PC-9 (cell line): ENCODE data around the gene CRYL1. TPM values are rescaled to one million over a fixed set of nuclear protein-coding genes. Genes with fewer than 3 reads are reported as not detected.

Experiments used
- BruUV-seq: library from RNA; stranded (reverse); fragments of 400-500 nt; replicated peaks from 2 replicates; lab custom pipeline; 2021; lab: Mats Ljungman, UMichigan
- CTCF ChIA-PET: fragments of 300-600 bp; sonication (Branson Sonifier 250); formaldehyde crosslinking; loops from one replicate; lab custom pipeline; 2022; ENCODE audit warnings: antibody characterized with exemption; lab: Charles Lee
- POLR2A ChIA-PET: fragments of 300-600 bp; sonication (Branson Sonifier 250); formaldehyde crosslinking; loops from one replicate; lab custom pipeline; 2022; ENCODE audit warnings: antibody characterized with exemption; ENCODE audit not compliant: unreplicated experiment; lab: Charles Lee
- DNase-seq, 2 experiments: peaks; one replicate each; pipeline versions ENCODE4 v3.0.0 to v3.0.0-alpha.2; 2015 to 2022; ENCODE audit warnings: mixed read lengths in 1 of 2
- H2AFZ ChIP-seq: fragments of 200-600 bp; sonication (generic); 2 replicates; pipeline ENCODE4 v1.8.1; 2017; ENCODE audit warnings: antibody characterized with exemption
- H3F3A ChIP-seq: fragments of 200-600 bp; sonication (generic); 2 replicates; pipeline ENCODE4 v1.8.1; 2017; ENCODE audit warnings: antibody characterized with exemption, mild to moderate bottlenecking, low read depth; ENCODE audit not compliant: insufficient read depth
- H3K27ac ChIP-seq: fragments of 200-600 bp; sonication (generic); 2 replicates; pipeline ENCODE4 v1.6.1; 2016; ENCODE audit warnings: mixed run types
- H3K27me3 ChIP-seq: fragments of 200-600 bp; sonication (generic); 2 replicates; pipeline ENCODE4 v1.6.1; 2016; ENCODE audit warnings: low read depth, mixed run types; ENCODE audit not compliant: insufficient read depth
- H3K36me3 ChIP-seq: fragments of 200-600 bp; sonication (generic); 2 replicates; pipeline ENCODE4 v1.6.1; 2016; ENCODE audit warnings: low read depth, mixed run types
- H3K4me1 ChIP-seq: fragments of 200-600 bp; sonication (generic); replicated peaks from 2 replicates; pipeline ENCODE4 v1.6.1; 2016; ENCODE audit warnings: mixed run types; ENCODE audit not compliant: insufficient read depth
- H3K4me2 ChIP-seq: fragments of 200-600 bp; sonication (generic); 2 replicates; pipeline ENCODE4 v1.6.1; 2017; ENCODE audit warnings: mixed run types
- H3K4me3 ChIP-seq: fragments of 200-600 bp; sonication (generic); 2 replicates; pipeline ENCODE4 v1.6.1; 2016; ENCODE audit warnings: mixed run types
- H3K79me2 ChIP-seq: fragments of 200-600 bp; sonication (generic); 2 replicates; pipeline ENCODE4 v1.6.1; 2017; ENCODE audit warnings: low read depth, mixed run types
- H3K9me2 ChIP-seq: fragments of 200-600 bp; sonication (generic); 2 replicates; pipeline ENCODE4 v1.8.1; 2017; ENCODE audit warnings: mild to moderate bottlenecking; ENCODE audit not compliant: insufficient read depth
- H3K9me3 ChIP-seq: fragments of 200-600 bp; sonication (generic); 2 replicates; pipeline ENCODE4 v1.8.1; 2016; ENCODE audit warnings: low read depth; ENCODE audit not compliant: insufficient read depth
- H4K20me1 ChIP-seq: fragments of 200-600 bp; sonication (generic); 2 replicates; pipeline ENCODE4 v1.8.1; 2017; ENCODE audit not compliant: insufficient read depth
- EZH2 ChIP-seq: fragments of 200-600 bp; sonication (generic); IDR thresholded peaks from 2 replicates; pipeline ENCODE4 v1.8.0; 2017; ENCODE audit warnings: antibody characterized with exemption, low read depth
- intact Hi-C: fragments of 100-400 bp; cut with micrococcal nuclease; formaldehyde crosslinking; loops from one replicate; pipeline ENCODE4 v1.10.0; 2022; ENCODE audit not compliant: unreplicated experiment
- total RNA-seq: library from RNA; stranded (reverse); gene quantifications from 2 replicates; pipeline ENCODE4 v1.2.3, GENCODE V29; 2021
- TF ChIP-seq, protein P1 (sequence below): fragments of 200-600 bp; sonication (generic); conservative IDR thresholded peaks from 2 replicates; pipeline ENCODE4 v1.6.1; 2017; ENCODE audit warnings: mixed run types, antibody characterized with exemption, mild to moderate bottlenecking, moderate library complexity

CRYL1 gene
- total RNA-seq, 1 experiment from 2014 or later: 8.7 TPM

DNA sequence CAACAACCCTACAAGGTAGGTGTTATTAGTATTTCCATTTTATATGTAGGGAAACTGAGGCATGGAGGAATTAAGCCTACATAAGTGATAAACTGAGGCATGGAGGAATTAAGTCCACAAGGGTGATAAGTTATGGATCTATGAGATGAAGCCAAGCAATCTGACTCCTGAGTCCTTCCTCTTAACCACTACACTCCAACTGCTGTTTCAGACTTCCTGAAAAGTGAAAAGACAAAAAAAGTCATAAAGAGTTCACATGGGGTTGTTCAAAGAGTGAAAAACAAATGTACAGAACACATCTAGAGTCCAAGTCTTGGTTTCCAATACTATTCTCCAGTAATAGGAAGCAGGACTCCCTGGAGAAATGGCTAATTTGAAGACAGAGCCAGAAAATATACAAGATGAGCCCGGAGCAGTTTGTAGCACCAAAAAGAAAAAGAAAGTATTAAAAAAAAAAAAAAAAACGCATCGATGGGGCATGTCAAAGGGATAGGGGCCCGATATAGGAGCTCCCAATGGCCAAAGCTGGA lies 12.1 kb downstream of the CRYL1 start:
- ChIA-PET POLR2A (no interaction called here), CTCF (no interaction called here)
- BruUV-seq: no TSS peak

DNA sequence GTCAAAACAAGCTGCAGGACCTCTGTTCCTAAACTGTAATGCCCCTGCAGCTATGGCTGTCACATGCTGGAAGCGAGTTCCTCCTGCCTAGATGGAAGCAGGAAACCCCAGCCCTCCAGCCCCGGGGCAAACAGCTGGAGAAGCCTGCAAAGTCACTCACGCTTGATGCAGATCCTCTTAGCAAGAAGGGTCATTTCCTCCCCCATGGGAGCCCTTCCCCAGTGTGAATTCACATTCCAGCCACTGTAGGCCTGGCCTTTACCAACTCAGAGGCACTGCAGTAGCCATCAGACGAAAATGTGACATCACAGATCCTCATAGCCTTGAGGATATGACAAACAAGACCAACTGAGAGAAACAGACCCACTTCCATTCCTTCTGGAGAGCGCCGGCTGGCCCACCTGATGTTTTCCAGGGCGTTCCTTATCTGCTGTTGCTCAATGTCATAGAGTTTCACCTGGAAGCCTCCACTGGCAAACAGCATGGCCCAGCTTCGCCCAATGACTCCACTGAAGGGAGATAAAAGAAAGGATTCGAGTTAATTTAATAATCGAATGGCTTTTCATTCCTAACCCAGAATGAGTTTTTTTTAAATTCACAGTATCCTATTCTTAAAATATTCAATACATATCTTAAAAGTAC lies 13.5 kb downstream of the CRYL1 start:
- no peaks in the 10 kb centered on the region for H3K27me3 ChIP-seq
- H3K4me3 ChIP-seq: no peak overlapping the region
- intact Hi-C loops: no loop called here
- no peaks in the 10 kb centered on the region for H3K36me3 ChIP-seq
- no peak overlapping the region for H3K27ac ChIP-seq
- H2AFZ ChIP-seq: no peak overlapping the region
- DNase-seq: no peak
- H3K79me2 ChIP-seq: no peaks in the 10 kb centered on the region
- H3F3A ChIP-seq: no peaks in the 10 kb centered on the region
- H3K9me3 ChIP-seq: no peaks in the 10 kb centered on the region
- ChIA-PET POLR2A (interaction anchor here (0.6 kb wide), 1 partner anchor 263 kb away, joined by 4 read pairs; no protein-coding TSS in a partner anchor), CTCF (no interaction called here)
- no peaks in the 10 kb centered on the region for H3K4me1 ChIP-seq
- no peaks in the 10 kb centered on the region for H3K9me2 ChIP-seq
- H3K4me2 ChIP-seq: no peak overlapping the region
- no TSS peak for BruUV-seq
- TF ChIP-seq, protein P1, sequence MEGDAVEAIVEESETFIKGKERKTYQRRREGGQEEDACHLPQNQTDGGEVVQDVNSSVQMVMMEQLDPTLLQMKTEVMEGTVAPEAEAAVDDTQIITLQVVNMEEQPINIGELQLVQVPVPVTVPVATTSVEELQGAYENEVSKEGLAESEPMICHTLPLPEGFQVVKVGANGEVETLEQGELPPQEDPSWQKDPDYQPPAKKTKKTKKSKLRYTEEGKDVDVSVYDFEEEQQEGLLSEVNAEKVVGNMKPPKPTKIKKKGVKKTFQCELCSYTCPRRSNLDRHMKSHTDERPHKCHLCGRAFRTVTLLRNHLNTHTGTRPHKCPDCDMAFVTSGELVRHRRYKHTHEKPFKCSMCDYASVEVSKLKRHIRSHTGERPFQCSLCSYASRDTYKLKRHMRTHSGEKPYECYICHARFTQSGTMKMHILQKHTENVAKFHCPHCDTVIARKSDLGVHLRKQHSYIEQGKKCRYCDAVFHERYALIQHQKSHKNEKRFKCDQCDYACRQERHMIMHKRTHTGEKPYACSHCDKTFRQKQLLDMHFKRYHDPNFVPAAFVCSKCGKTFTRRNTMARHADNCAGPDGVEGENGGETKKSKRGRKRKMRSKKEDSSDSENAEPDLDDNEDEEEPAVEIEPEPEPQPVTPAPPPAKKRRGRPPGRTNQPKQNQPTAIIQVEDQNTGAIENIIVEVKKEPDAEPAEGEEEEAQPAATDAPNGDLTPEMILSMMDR: no peak
- no peak for TF ChIP-seq EZH2
- no peaks in the 10 kb centered on the region for H4K20me1 ChIP-seq

More for the DNA sequence above, 12.1 kb downstream of the CRYL1 start:
- Histone ChIP-seq H3K4me1 (no peaks in the 10 kb centered on the region), H4K20me1 (no peaks in the 10 kb centered on the region), H3F3A (no peaks in the 10 kb centered on the region), H3K79me2 (no peaks in the 10 kb centered on the region), H3K9me2 (no peaks in the 10 kb centered on the region), H2AFZ (no peak overlapping the region), H3K4me3 (no peak overlapping the region), H3K27me3 (no peaks in the 10 kb centered on the region), H3K36me3 (no peaks in the 10 kb centered on the region), H3K27ac (no peak overlapping the region), H3K9me3 (no peaks in the 10 kb centered on the region), H3K4me2 (no peak overlapping the region)
- intact Hi-C loops: no loop called here
- DNase-seq: no peak
- no peak for TF ChIP-seq EZH2

DNA sequence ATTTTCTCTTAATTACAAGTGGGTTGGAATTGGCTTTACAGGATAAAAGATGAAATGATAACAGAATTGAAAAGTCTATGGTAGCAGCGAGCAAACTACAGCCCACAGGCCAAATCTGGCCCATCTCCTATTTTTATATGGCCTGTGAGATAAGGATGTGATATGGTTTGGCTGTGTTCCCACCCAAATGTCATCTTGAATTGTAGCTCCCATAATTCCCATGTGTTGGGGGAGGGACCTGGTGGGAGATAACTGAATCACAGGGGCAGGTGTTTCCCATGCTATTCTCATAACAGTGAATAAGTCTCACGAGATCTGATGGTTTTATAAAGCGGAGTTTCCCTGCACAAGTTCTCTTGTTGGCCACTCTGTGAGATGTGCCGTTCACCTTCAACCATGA lies 19.0 kb downstream of the CRYL1 start:
- Histone ChIP-seq H3K9me3 (no peaks in the 10 kb centered on the region), H3K4me2 (peak overlapping the region; percentile 46; the same call in 1 of the 2 replicates), H3K27me3 (no peaks in the 10 kb centered on the region), H3K4me1 (peaks cover 14% of the 10 kb centered on the region), H4K20me1 (no peaks in the 10 kb centered on the region), H3K9me2 (no peaks in the 10 kb centered on the region), H3K4me3 (no peak overlapping the region), H3K36me3 (no peaks in the 10 kb centered on the region), H3K79me2 (no peaks in the 10 kb centered on the region), H3K27ac (no peak overlapping the region), H3F3A (peaks cover 9% of the 10 kb centered on the region; the same call in 1 of the 2 replicates), H2AFZ (no peak overlapping the region)
- intact Hi-C loops: no loop called here
- CTCF ChIA-PET: no interaction called here
- no peak for DNase-seq
- POLR2A ChIA-PET: interaction anchor here (0.7 kb wide), 1 partner anchor 19 kb away, joined by 3 read pairs; no protein-coding TSS in a partner anchor
- TF ChIP-seq, protein P1: no peak
- TF ChIP-seq EZH2: no peak
- no TSS peak for BruUV-seq
